GM06990 (cell line): ENCODE measurements around the gene ZFYVE9.
"Not testable (repeated sequence)": the region's sequence is repeated elsewhere in the genome, so short reads cannot be mapped to it uniquely, and the experiment has no call there.

Experiments
- DNase-seq: peaks from one replicate; pipeline ENCODE4 v3.0.0-alpha.2; 2011; ENCODE audit not compliant: insufficient read length; ENCODE audit errors: extremely low read depth
- H3K27me3 ChIP-seq: replicated peaks from 2 replicates; pipeline ENCODE4 v1.6.0; 2011; ENCODE audit warnings: low read length; ENCODE audit not compliant: control insufficient read depth, insufficient read depth
- H3K36me3 ChIP-seq: 2 replicates; pipeline ENCODE4 v1.5.1; 2011; ENCODE audit warnings: low read length; ENCODE audit not compliant: control insufficient read depth, insufficient read depth
- H3K4me3 ChIP-seq: replicated peaks from 2 replicates; pipeline ENCODE4 v1.5.1; 2011; ENCODE audit warnings: low read depth, mild to moderate bottlenecking, control low read depth, low read length
- CTCF ChIP-seq: IDR thresholded peaks from 2 replicates; pipeline ENCODE4 v1.5.1; 2011; ENCODE audit warnings: low read length, control low read depth, mild to moderate bottlenecking, inconsistent platforms; ENCODE audit not compliant: insufficient read depth, poor library complexity, severe bottlenecking

Gene ZFYVE9

DNA sequence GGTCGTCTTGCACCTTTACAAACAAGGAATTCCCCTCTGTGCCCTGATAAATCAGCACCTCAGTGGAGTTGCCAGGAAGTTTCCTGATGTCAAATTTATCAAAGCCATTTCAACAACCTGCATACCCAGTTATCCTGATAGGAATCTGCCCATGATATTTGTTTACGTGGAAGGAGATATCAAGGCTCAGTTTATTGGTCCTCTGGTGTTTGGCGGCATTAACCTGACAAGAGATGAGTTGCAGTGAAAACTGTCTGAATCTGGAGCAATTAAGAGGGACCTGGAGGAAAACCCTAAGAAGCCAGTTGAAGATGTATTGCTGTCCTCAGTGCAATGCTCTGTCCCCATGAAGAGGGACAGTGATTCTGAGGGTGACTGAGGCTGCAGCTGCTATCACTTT is 38.3 kb downstream of the ZFYVE9 start:
- TF ChIP-seq CTCF, result no peak
- no peaks in the 10 kb centered on the region for H3K27me3 ChIP-seq
- no peak for DNase-seq
- no peak overlapping the region for H3K4me3 ChIP-seq
- no peaks in the 10 kb centered on the region for H3K36me3 ChIP-seq

DNA sequence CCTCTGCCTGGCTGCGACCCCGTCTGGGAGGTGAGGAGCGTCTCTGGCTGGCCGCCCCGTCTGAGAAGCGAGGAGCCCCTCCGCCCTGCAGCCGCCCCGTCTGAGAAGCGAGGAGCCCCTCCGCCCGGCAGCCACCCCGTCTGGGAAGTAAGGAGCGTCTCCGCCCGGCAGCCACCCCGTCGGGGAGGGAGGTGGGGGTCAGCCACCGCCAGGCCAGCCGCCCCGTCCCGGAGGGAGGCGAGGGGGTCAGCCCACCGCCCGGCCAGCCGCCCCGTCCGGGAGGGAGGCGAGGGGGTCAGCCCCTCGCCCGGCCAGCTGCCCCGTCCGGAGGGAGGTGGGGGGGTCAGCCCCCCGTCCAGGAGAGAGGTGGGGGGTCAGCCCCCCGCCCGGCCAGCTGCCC is 39.9 kb downstream of the ZFYVE9 start:
- H3K4me3 ChIP-seq, H3K27me3 ChIP-seq, H3K36me3 ChIP-seq, DNase-seq: not testable (repeated sequence)

GRCh38 chr1:52182328-52182727 is 40.4 kb downstream of the ZFYVE9 start:
- DNase-seq, H3K36me3 ChIP-seq, H3K27me3 ChIP-seq, H3K4me3 ChIP-seq: not testable (repeated sequence)

DNA sequence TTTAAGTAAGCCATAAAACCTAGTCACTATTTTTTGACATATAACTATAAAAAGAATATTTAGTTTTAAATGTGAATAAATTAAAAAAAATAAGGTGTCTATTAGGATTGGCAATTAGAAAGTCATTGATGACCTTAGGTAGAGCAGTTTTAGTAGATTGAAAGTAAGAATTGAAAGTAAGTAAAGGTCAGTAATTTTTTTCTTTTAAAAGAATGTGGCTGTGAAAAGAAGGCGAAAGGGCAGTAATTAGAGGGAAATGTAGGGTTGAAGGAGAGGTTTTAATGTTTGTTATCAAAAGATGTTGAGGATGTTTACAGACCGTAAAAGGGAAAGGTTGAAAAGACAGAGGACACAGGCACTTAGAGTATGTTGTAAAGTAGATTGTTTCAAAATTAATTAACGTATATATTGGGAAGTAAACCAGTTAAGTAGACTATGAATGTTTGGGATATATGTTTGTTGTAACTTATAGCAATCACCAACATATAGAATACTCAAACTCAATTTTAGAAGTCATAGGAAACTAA is 41.0 kb downstream of the ZFYVE9 start:
- Histone ChIP-seq H3K27me3 (no peaks in the 10 kb centered on the region), H3K4me3 (no peak overlapping the region), H3K36me3 (no peaks in the 10 kb centered on the region)
- DNase-seq, result no peak
- TF ChIP-seq CTCF, result no peak

GRCh38 chr1:52186449-52186848 is 44.6 kb downstream of the ZFYVE9 start:
- no peaks in the 10 kb centered on the region for H3K27me3 ChIP-seq
- no peaks in the 10 kb centered on the region for H3K36me3 ChIP-seq
- no peak for TF ChIP-seq CTCF

DNA sequence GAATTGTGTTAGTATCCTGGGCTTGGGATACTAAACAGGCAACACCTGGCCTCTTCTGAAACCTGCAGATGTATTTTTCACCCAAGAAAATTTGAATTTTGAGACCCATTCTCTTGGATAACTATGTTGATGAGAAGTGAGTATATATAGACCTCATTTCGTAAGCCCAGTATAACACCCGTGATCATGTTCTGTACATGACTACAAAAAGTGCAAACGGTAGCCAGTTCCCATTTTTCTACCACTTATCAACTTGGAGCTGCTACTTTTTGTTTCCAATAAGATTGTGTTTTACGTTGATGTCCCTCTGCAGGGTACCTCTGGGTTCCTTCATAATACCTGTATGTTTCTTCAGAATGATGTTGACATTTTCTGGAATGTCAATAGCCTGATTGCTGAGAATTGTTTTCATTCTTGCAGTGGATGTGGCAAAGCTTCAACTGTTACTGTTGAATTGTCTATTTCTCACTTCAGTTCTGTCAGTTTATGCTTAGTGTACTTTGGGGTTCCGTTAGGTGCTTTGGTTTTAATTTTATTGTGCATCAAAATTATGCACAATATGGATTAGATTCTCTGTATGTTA is 48.1 kb downstream of the ZFYVE9 start:
- no peaks in the 10 kb centered on the region for H3K27me3 ChIP-seq
- no peak for DNase-seq
- H3K36me3 ChIP-seq, result no peaks in the 10 kb centered on the region
- no peak overlapping the region for H3K4me3 ChIP-seq
- TF ChIP-seq CTCF, result no peak

More at GRCh38 chr1:52186449-52186848, 44.6 kb downstream of the ZFYVE9 start:
- no peak for DNase-seq
- H3K4me3 ChIP-seq, result no peak overlapping the region

DNA sequence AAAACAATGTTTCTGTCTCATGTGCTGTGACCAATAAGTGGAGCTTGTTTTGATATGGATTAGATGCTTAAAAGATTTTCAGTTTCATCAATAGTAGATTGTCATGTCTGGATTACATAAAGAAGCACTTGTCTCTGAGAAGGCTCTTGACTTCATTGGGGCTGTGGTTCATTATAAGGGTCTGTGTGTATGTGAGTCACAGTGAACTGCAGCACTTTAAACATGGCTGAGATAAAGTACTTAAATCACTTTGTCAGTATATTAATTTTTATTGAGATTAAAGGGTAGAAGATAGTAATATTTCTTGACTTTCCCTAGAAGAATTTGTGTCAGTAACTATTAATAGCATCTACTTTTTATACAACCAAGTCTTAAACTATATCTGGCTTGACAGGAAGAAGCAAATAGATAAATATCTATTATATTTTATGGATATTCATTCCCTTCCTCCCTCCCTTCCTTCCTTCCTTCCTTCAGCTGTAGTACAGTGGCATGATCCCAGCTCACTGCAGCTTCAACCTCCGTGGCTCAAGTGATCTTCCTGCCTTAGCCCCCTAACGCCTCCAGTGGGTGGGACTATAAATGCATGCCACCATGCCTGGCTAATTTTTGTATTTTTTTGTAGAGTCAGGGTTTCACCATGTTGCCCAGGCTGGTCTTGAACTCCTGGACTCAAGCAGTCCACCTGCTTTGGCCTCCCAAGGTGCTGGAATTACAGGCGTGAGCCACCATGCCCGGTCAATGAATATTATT is 48.8 kb downstream of the ZFYVE9 start:
- Histone ChIP-seq H3K27me3 (no peaks in the 10 kb centered on the region), H3K4me3 (no peak overlapping the region), H3K36me3 (no peaks in the 10 kb centered on the region)
- TF ChIP-seq CTCF, result no peak
- DNase-seq, result no peak
